Liver (tissue), 9 donors: Measurements from ENCODE around the gene SDF2L1. TPM values are rescaled to one million over a fixed set of nuclear protein-coding genes. Genes with fewer than 3 reads are reported as not detected.

Experiments used
- DNase-seq: peaks from one replicate; pipeline ENCODE4 v3.0.0-alpha.2; 2017; ENCODE audit warnings: low spot score
- H3K27ac ChIP-seq, 2 donors: one replicate each; pipeline ENCODE4 v1.7.0; 2013; ENCODE audit warnings: inconsistent platforms in 2 of 2, low read length in 2 of 2, control low read depth in 1 of 2, low read depth in 1 of 2, mild to moderate bottlenecking in 1 of 2
- H3K27me3 ChIP-seq, 4 donors: one replicate each; pipeline versions ENCODE4 v1.6.1 to v1.7.0; 2013; ENCODE audit warnings: low read length in 3 of 4, inconsistent platforms in 1 of 4, mild to moderate bottlenecking in 1 of 4, moderate library complexity in 1 of 4; ENCODE audit not compliant: control insufficient read depth in 4 of 4, insufficient read depth in 4 of 4
- H3K36me3 ChIP-seq, 4 donors: one replicate each; pipeline versions ENCODE4 v1.6.1 to v1.7.0; 2013; ENCODE audit warnings: low read length in 3 of 4, mild to moderate bottlenecking in 3 of 4, low read depth in 1 of 4, moderate library complexity in 1 of 4; ENCODE audit not compliant: control insufficient read depth in 4 of 4, insufficient read depth in 3 of 4
- H3K4me1 ChIP-seq, 4 donors: one replicate each; pipeline versions ENCODE4 v1.6.1 to v1.7.0; 2013; ENCODE audit warnings: low read length in 3 of 4, mild to moderate bottlenecking in 3 of 4, moderate library complexity in 1 of 4; ENCODE audit not compliant: control insufficient read depth in 4 of 4, insufficient read depth in 4 of 4
- H3K4me3 ChIP-seq, 3 donors: one replicate each; pipeline versions ENCODE4 v1.6.1 to v1.7.0; 2013; ENCODE audit warnings: low read length in 3 of 3, control low read depth in 1 of 3, low read depth in 1 of 3, mild to moderate bottlenecking in 1 of 3
- H3K9ac ChIP-seq, 2 donors: one replicate each; pipeline ENCODE4 v1.7.0; 2013; ENCODE audit warnings: low read length in 2 of 2, mild to moderate bottlenecking in 2 of 2, moderate library complexity in 2 of 2, control low read depth in 1 of 2, low read depth in 1 of 2
- H3K9me3 ChIP-seq, 4 donors: one replicate each; pipeline versions ENCODE4 v1.6.1 to v1.7.0; 2013; ENCODE audit warnings: low read length in 3 of 4; ENCODE audit not compliant: control insufficient read depth in 4 of 4
- EGR1 ChIP-seq, 2 donors: IDR thresholded peaks; 2 replicates each; pipeline ENCODE4 v1.6.1; 2016 to 2018; ENCODE audit warnings: antibody characterized with exemption in 2 of 2, low read depth in 2 of 2
- FOXA1 ChIP-seq: IDR thresholded peaks from 2 replicates; pipeline ENCODE4 v1.6.1; 2016; ENCODE audit warnings: antibody characterized with exemption
- FOXA2 ChIP-seq: IDR thresholded peaks from 2 replicates; pipeline ENCODE4 v1.6.1; 2016; ENCODE audit warnings: antibody characterized with exemption
- GABPA ChIP-seq, 2 donors: IDR thresholded peaks in 1 of 2; conservative IDR thresholded peaks in 1 of 2; 2 replicates each; pipeline ENCODE4 v1.6.1; 2016; ENCODE audit warnings: antibody characterized with exemption in 2 of 2, mild to moderate bottlenecking in 1 of 2, moderate library complexity in 1 of 2
- HNF4A ChIP-seq, 2 donors: conservative IDR thresholded peaks; 2 replicates each; pipeline ENCODE4 v1.6.1; 2016; ENCODE audit warnings: antibody characterized with exemption in 2 of 2, mild to moderate bottlenecking in 2 of 2
- JUND ChIP-seq, 2 donors: IDR thresholded peaks; 2 replicates each; pipeline ENCODE4 v1.6.1; 2016; ENCODE audit warnings: antibody characterized with exemption in 2 of 2
- SP1 ChIP-seq: IDR thresholded peaks from 2 replicates; pipeline ENCODE4 v1.6.1; 2018; ENCODE audit warnings: antibody characterized with exemption, mild to moderate bottlenecking
- TAF1 ChIP-seq: conservative IDR thresholded peaks from 2 replicates; pipeline ENCODE4 v1.6.1; 2016; ENCODE audit warnings: antibody characterized with exemption, mild to moderate bottlenecking
- WGBS: extraction: QIAGEN DNeasy Blood & Tissue Kit; methylation state at CpG from one replicate; pipeline ENCODE4 v1.1.7; 2013; 5-methylcytosine and 5-hydroxymethylcytosine counted together
- polyA plus RNA-seq, 2 donors: library from polyadenylated mRNA; stranded (reverse) in 1 of 2; unstranded in 1 of 2; fragments of 200-250 nt in 1 of 2; fragments of >200 nt in 1 of 2; fragmentation: Nextera tagmentation in 1 of 2; extraction: Ambion mirVana in 1 of 2; gene quantifications; one replicate each; pipeline versions ENCODE4 v1.2.1 to v1.2.3, GENCODE V29; 2013 to 2015
- total RNA-seq, 2 donors: library from RNA; depleted of rRNA; stranded (reverse); fragments of >200 nt; gene quantifications; one replicate each; pipeline ENCODE4 v1.2.3, GENCODE V29; 2014
- TF ChIP-seq, protein P1 (sequence below): IDR thresholded peaks from 2 replicates; pipeline ENCODE4 v1.6.1; 2016; ENCODE audit warnings: antibody characterized with exemption
- TF ChIP-seq, protein P2 (sequence below): IDR thresholded peaks from 2 replicates; pipeline ENCODE4 v1.6.1; 2016; ENCODE audit warnings: antibody characterized with exemption, mild to moderate bottlenecking
- TF ChIP-seq, protein P3 (sequence below): IDR thresholded peaks from 2 replicates; pipeline ENCODE4 v1.6.1; 2016; ENCODE audit warnings: antibody characterized with exemption
- TF ChIP-seq, protein P4 (sequence below): fragments of 150-350 bp; IDR thresholded peaks from 2 replicates; pipeline ENCODE4 v1.5.1; 2017; ENCODE audit warnings: improper control_type of control experiment, low read depth, low read length; ENCODE audit not compliant: missing input control
- donor health status: healthy.
- donor health status: healthy.
- donor health status: healthy.
- donor health status: healthy.
- donor health status: healthy.

Gene SDF2L1
- total and polyA plus RNA-seq, 4 donors, result 36.3 to 173 (median 82.9) TPM

DNA sequence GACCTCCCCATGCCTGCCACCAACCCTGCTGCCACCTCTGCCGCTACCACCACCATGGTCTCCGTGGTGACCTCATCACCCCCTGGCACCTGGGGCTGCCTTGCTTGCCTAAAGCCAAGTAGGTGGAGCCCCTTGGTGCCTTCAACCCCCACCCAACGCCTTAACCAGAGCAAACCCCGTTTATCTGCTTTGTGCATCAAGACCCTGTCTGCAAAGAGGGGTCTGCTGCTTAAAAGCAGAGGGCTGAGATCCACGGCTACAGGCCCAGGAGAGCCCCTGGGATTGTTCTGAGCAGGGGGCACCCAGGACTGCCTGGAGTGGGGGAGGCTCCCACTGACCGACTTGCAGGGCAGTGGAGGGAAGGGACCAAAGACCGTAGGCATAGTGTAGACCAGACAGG, 18.8 kb downstream of the SDF2L1 start:
- Histone ChIP-seq H3K27ac (no peak overlapping the region), H3K27me3 (no peaks in the 10 kb centered on the region), H3K9ac (no peak overlapping the region), H3K9me3 (no peaks in the 10 kb centered on the region), H3K4me3 (no peak overlapping the region), H3K36me3 (no peaks in the 10 kb centered on the region), H3K4me1 (peaks cover 0 to 13% (median 4%) of the 10 kb centered on the region in 4 donors)
- DNase-seq, result no peak
- 82% methylated on average over 7 of the region's 7 CpGs for WGBS
- TF ChIP-seq EGR1 (IDR thresholded peaks at IDR 0.05; ENCODE audit: low read depth in 2 of 2), result no peak
- no peak for TF ChIP-seq SP1
- TF ChIP-seq, protein P1, sequence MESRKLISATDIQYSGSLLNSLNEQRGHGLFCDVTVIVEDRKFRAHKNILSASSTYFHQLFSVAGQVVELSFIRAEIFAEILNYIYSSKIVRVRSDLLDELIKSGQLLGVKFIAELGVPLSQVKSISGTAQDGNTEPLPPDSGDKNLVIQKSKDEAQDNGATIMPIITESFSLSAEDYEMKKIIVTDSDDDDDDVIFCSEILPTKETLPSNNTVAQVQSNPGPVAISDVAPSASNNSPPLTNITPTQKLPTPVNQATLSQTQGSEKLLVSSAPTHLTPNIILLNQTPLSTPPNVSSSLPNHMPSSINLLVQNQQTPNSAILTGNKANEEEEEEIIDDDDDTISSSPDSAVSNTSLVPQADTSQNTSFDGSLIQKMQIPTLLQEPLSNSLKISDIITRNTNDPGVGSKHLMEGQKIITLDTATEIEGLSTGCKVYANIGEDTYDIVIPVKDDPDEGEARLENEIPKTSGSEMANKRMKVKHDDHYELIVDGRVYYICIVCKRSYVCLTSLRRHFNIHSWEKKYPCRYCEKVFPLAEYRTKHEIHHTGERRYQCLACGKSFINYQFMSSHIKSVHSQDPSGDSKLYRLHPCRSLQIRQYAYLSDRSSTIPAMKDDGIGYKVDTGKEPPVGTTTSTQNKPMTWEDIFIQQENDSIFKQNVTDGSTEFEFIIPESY, result no peak
- TF ChIP-seq, protein P2, sequence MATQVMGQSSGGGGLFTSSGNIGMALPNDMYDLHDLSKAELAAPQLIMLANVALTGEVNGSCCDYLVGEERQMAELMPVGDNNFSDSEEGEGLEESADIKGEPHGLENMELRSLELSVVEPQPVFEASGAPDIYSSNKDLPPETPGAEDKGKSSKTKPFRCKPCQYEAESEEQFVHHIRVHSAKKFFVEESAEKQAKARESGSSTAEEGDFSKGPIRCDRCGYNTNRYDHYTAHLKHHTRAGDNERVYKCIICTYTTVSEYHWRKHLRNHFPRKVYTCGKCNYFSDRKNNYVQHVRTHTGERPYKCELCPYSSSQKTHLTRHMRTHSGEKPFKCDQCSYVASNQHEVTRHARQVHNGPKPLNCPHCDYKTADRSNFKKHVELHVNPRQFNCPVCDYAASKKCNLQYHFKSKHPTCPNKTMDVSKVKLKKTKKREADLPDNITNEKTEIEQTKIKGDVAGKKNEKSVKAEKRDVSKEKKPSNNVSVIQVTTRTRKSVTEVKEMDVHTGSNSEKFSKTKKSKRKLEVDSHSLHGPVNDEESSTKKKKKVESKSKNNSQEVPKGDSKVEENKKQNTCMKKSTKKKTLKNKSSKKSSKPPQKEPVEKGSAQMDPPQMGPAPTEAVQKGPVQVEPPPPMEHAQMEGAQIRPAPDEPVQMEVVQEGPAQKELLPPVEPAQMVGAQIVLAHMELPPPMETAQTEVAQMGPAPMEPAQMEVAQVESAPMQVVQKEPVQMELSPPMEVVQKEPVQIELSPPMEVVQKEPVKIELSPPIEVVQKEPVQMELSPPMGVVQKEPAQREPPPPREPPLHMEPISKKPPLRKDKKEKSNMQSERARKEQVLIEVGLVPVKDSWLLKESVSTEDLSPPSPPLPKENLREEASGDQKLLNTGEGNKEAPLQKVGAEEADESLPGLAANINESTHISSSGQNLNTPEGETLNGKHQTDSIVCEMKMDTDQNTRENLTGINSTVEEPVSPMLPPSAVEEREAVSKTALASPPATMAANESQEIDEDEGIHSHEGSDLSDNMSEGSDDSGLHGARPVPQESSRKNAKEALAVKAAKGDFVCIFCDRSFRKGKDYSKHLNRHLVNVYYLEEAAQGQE, result no peak

DNA sequence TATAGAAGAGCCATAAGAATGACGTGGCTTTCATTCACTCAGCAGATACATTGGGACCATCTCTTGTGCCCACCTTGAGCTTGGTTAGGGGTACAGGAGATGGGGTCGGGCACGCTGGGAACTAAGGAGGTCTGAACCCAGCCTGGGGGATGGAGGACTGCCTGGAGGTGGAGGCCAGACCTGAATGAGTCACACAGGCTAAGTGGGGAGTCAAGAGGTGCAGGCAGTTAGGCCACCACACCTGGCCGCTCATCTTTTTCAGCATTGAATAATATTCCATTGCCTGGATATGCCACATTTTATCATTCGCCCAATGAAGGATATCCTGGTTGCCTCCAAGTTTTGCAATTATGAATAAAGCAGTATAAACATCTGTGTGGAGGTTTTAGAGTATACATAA, 19.9 kb downstream of the SDF2L1 start:
- H3K9me3 ChIP-seq, result no peaks in the 10 kb centered on the region
- TF ChIP-seq, protein P3, sequence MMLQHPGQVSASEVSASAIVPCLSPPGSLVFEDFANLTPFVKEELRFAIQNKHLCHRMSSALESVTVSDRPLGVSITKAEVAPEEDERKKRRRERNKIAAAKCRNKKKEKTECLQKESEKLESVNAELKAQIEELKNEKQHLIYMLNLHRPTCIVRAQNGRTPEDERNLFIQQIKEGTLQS, result no peak
- TF ChIP-seq TAF1 (no peak), JUND (IDR thresholded peaks at IDR 0.05) (no peak), EGR1 (IDR thresholded peaks at IDR 0.05; ENCODE audit: low read depth in 2 of 2) (no peak), FOXA2 (no peak), GABPA (IDR thresholded peaks at IDR 0.05 in 1 of 2, conservative IDR thresholded peaks at IDR 0.05 in 1 of 2) (no peak), HNF4A (conservative IDR thresholded peaks at IDR 0.05) (no peak), FOXA1 (no peak)
- TF ChIP-seq, protein P2, result no peak
- TF ChIP-seq, protein P4, sequence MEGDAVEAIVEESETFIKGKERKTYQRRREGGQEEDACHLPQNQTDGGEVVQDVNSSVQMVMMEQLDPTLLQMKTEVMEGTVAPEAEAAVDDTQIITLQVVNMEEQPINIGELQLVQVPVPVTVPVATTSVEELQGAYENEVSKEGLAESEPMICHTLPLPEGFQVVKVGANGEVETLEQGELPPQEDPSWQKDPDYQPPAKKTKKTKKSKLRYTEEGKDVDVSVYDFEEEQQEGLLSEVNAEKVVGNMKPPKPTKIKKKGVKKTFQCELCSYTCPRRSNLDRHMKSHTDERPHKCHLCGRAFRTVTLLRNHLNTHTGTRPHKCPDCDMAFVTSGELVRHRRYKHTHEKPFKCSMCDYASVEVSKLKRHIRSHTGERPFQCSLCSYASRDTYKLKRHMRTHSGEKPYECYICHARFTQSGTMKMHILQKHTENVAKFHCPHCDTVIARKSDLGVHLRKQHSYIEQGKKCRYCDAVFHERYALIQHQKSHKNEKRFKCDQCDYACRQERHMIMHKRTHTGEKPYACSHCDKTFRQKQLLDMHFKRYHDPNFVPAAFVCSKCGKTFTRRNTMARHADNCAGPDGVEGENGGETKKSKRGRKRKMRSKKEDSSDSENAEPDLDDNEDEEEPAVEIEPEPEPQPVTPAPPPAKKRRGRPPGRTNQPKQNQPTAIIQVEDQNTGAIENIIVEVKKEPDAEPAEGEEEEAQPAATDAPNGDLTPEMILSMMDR, result no peak
- TF ChIP-seq, protein P1, result no peak
- H3K27me3 ChIP-seq, result no peaks in the 10 kb centered on the region
- 96% methylated on average over 5 of the region's 5 CpGs for WGBS
- H3K36me3 ChIP-seq, result no peaks in the 10 kb centered on the region
- DNase-seq, result no peak
- H3K27ac ChIP-seq, result no peak overlapping the region
- no peak overlapping the region for H3K4me3 ChIP-seq
- H3K9ac ChIP-seq, result no peak overlapping the region
- peaks cover 0 to 16% (median 4%) of the 10 kb centered on the region in 4 donors for H3K4me1 ChIP-seq
